ENCODE results near the gene PLOD1.

- TF ChIP-seq POLR2A (IDR thresholded peaks at IDR 0.05) (no peak), CTCF (IDR thresholded peaks at IDR 0.05) (no peak)
Measured at GRCh38 chr1:11921022-11921421, 13.5 kb upstream of the PLOD1 start.

Data from uterus (tissue), 2 donors.